IPS-NIHi7 (cell line): Measurements from ENCODE around the gene MTERF4.

Source experiments
- DNase-seq: peaks from one replicate; pipeline ENCODE4 v3.0.0; 2012; ENCODE audit warnings: mixed read lengths; ENCODE audit errors: extremely low spot score

Gene MTERF4

DNA sequence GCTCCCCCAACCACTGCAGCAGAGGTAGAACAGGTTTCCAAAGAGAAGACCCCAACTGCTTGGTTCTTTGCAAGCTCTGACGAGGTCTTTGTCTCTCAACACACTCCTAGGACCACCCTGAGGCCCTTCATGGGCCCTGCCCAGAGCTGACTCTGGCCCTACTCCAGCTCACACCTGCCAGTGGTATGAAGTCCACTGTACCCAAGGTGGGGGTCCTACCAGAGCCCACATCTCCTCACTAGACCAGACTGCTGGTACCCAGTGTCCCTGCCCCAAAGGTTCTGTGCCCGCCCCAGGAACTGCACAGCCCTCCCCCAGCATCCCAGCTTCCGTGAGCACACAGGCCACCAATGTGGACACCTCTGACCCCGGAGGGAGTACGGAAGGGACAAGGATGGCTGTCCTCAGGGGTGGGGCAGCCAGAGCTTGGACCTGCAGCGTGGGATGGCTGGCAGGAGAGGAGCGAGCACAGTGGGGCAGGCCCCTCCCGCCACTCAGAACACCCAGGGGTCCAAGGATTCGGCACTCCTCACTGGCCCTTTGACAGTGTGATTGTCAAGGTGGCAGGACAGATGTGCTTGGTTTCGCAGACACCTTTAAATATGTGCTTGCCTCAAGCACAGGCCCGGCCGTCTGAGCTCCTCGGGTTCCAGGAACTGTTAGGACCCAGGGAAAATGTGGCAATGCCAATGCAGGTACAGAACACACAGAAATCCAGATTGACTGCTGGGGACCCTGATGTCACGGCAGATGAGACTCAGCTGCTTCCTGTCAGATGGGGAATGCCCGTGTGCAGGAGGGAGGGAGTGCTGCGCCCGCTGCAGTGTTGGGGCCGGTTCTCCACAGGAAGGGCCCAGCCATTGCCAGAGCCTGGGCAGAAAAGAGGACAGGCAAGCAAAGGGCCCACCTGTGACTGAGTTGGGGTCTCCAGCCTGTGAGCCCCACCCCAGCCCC is 51.2 kb downstream of the MTERF4 start:
- no peak for DNase-seq

DNA sequence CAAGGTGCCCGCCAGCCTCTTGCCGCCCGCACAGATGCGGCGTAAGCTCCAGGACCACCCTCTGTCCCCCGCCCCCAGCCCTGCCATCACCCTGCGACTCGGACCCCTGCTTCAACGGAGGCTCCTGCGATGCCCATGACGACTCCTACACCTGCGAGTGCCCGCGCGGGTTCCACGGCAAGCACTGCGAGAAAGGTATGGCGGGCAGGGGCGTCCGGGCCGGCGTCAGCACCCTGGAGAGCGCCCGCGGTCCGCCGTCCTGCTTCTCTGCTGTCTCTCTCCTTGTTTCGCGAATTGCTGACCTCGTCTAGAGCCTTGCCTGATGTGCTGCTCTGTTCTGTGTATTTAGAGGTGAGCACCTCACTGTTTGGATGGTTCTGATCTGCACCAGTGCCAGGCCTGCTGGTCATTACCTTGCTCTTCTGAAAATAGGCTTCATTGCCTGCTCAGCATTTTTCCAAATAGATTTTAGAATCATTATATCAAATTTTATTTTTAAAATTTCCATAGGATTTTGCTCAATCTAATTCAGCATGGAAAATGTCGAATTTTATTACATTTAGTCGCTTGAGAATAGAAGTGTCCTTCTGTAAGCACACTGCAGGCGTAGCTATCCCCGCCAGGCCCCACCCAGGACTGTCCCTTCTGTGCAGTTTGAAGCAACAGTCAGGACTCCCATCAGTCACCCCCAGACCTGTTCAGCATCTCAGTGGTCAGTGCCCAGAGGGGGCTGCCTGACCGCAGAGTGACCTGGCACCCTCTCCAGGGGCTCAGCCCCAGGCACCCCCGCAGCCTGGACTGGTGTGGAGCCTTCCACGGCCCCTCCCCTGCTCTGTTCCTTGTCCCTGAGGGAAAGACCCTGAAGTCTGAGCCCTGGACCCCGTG is 52.1 kb downstream of the MTERF4 start:
- peak; percentile 88 for DNase-seq

DNA sequence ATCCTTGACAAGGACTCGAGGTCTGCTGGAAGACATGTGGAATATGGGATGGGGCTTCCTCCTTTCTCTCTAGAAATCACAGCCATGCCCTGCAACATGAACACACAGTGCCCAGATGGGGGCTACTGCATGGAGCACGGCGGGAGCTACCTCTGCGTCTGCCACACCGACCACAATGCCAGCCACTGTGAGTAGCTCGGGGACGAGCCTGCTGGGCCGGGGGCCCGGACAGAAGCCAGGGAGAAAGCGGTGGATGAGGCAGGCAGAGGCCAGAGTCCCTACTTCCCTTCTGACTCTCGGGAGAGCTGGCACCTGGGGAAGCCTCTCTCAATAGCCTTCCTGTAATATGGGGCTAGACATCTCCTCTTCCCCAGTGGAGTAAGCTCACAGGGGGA is 53.1 kb downstream of the MTERF4 start:
- no peak for DNase-seq

DNA sequence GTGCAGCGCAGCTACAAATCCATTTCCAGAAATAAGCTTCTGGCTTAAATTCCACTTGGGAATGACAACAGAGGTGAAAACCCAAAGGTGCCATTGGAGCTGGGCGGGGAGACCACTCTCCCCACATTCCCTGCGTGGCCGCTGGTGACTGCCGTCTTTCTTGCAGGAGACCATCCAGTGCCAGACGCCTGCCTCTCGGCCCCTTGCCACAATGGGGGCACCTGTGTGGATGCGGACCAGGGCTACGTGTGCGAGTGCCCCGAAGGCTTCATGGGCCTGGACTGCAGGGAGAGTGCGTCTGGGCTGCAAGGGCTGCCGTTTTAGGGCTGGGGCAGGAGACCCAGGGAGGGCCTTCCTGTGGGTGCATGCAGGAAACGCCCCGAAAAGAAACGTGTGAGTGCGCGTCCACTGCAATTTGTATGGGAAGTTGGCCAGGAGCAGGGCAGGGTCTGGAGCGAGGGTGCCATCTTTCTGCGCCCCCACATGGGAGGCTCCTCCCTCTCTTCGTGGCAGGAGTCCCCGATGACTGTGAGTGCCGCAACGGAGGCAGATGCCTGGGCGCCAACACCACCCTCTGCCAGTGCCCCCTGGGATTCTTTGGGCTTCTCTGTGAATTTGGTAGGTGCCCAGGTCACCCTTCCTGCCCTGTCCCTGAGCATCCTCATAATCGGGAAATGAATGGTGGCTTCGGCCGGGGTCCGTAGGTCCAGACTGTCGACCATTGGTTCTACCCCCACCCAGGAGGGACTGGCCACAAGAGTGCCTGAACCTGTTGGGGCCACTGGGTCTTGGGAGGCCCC is 53.7 kb downstream of the MTERF4 start:
- DNase-seq = peak; percentile 4

DNA sequence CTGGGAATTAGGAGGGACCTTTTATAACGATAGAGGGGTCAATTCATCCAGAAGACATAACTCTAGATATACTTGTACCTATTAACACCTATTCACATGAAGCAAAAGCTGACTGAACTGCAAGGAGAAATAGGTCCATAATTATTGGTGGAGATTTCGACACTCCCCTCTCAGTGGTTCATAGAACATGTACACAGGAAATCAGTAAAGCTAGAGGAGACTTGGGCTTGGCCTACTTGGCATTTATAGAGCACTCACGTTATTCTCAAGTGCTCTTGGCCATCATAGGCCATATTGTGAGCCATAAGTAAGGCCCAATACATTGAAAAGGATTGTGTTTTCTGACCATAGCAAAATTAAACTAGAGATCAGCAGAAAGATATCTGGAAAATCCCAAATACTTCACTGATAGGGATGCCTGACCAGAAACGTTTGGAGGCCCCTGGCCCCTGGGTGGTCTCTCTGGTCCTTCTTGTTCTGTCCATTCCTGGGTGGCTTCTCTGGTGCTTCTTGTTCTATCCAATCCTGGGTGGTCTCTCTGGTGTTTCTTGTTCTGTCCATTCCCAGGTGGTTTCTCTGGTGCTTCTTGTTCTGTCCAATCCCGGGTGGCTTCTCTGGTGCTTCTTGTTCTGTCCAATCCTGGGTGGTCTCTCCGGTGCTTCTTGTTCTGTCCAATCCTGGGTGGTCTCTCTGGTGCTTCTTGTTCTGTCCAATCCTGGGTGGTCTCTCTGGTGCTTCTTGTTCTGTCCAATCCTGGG is 54.7 kb downstream of the MTERF4 start:
- no peak for DNase-seq
